ENCODE data around the gene TUBA4B.

DNA sequence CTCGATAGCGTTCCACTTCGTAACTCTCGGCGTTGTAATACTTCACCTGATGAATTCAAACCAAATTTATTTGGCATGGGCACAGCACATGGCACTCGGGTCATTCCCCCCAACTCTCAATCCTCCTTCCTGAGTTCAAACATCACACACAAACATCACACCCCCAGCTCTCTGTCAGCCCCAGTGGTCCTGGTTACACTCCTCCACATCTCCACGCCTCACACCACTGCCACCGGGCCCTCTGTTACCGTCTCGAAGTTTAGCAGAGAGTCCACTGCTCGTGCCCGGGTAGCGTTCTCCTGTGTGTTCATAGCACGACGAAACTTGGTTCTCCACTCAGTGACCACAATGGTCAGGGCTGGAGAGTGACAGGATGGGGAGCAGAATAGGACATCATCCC is 38.9 kb upstream of the TUBA4B start:
- TF ChIP-seq POLR2AphosphoS5 (IDR thresholded peaks at IDR 0.05; ENCODE audit: borderline replicate concordance, low read depth, low read length) (no peak), EZH2 (IDR thresholded peaks at IDR 0.05) (no peak)
